ENCODE measurements around the gene BEND6. TPM values are rescaled to one million over a fixed set of nuclear protein-coding genes. Genes with fewer than 3 reads are reported as not detected.

The BEND6 gene
- total and polyA plus RNA-seq, 2 donors (not counting 3 experiments of a cell fraction or from before 2014, with no cell fraction given), result 0.15 to 0.66 TPM

- dilution Hi-C loops (cut with MboI; ENCODE audit: extremely low pct_ligation_motif_present, low sequenced_read_pairs), result no loop called here
- no peaks in the 10 kb centered on the region for H4K20me1 ChIP-seq (replicated peaks; ENCODE audit: control insufficient read depth, extremely low read depth, insufficient read depth, low read length)
- H3K4me3 ChIP-seq (replicated peaks in 1 of 3; ENCODE audit: insufficient read depth in 1 of 3, low read depth in 1 of 3, low read length in 3 of 3), result no peak overlapping the region
- no peaks in the 10 kb centered on the region for H3K27me3 ChIP-seq (ENCODE audit: control insufficient read depth in 2 of 2, insufficient read depth in 2 of 2, low read length in 2 of 2)
- intact Hi-C loops (cut with micrococcal nuclease), result no loop called here
- no peaks in the 10 kb centered on the region for H3K9me1 ChIP-seq (replicated peaks; ENCODE audit: control insufficient read depth, extremely low read depth, insufficient read depth, low read length)
- TF ChIP-seq GATA2 (IDR thresholded peaks at IDR 0.05; ENCODE audit: insufficient read depth, insufficient read length, low read depth, low read length) (no peak), FOS (IDR thresholded peaks at IDR 0.05; ENCODE audit: borderline replicate concordance, insufficient read depth, low read length) (no peak), POLR2AphosphoS5 (IDR thresholded peaks at IDR 0.05; ENCODE audit: insufficient read depth, low read depth, low read length) (no peak), POLR2A (IDR thresholded peaks at IDR 0.05; ENCODE audit: low read depth, low read length) (no peak), JUN (IDR thresholded peaks at IDR 0.05; ENCODE audit: borderline replicate concordance, insufficient read depth, insufficient read length, low read depth) (no peak), MYC (IDR thresholded peaks at IDR 0.05; ENCODE audit: low read depth, low read length) (no peak), MAX (IDR thresholded peaks at IDR 0.05; ENCODE audit: insufficient read depth, insufficient read length) (no peak), CTCF (IDR thresholded peaks at IDR 0.05; ENCODE audit: extremely low read depth in 1 of 2, insufficient read depth in 1 of 2, low read depth in 1 of 2, low read length in 2 of 2) (no peak), EZH2 (IDR thresholded peaks at IDR 0.05; ENCODE audit: borderline replicate concordance, low read depth, low read length, severe bottlenecking) (no peak)
- no peaks in the 10 kb centered on the region for H3K9me3 ChIP-seq (replicated peaks; ENCODE audit: control insufficient read depth, insufficient read depth, low read length)
- H3K79me2 ChIP-seq (ENCODE audit: control insufficient read depth, insufficient read depth, low read length), result no peaks in the 10 kb centered on the region
- ChIA-PET POLR2A (no interaction called here), CTCF (interaction anchor here (0.8 to 2.1 kb wide), 5 partner anchors 8 to 27 kb away, joined by 3 to 6 read pairs (median 5); partner anchors contain the start of gene BEND6)
- H3K9ac ChIP-seq (replicated peaks; ENCODE audit: extremely low read depth, insufficient read depth, low read length), result no peak overlapping the region
- DNase-seq (ENCODE audit: low read depth, low spot score) (no peak), FAIRE-seq (no peak)
- no peak overlapping the region for H3K27ac ChIP-seq (ENCODE audit: insufficient read depth, low read depth, low read length)
- no peak overlapping the region for H3K4me2 ChIP-seq (ENCODE audit: insufficient read depth, low read length)
- no peak overlapping the region for H2AFZ ChIP-seq (ENCODE audit: low read depth, low read length)
- no peaks in the 10 kb centered on the region for H3K4me1 ChIP-seq (ENCODE audit: control insufficient read depth, extremely low read depth, insufficient read depth, low read length)
- H3K36me3 ChIP-seq (ENCODE audit: control insufficient read depth in 2 of 2, extremely low read depth in 1 of 2, insufficient read depth in 2 of 2, low read length in 2 of 2), result no peaks in the 10 kb centered on the region
- no TSS peak for BruUV-seq (replicated peaks)
Observed at GRCh38 chr6:56930846-56931245, 24.1 kb upstream of the BEND6 start.

Measured in endothelial cell of umbilical vein (primary cell).